HepG2 (cell line): ENCODE measurements around the gene USP10. TPM values are rescaled to one million over a fixed set of nuclear protein-coding genes. Genes with fewer than 3 reads are reported as not detected.
A peak's percentile ranks its signal among the peaks of the same experiment; 100 is the strongest.

Experiments used
- ATAC-seq: fragments of 200-7000 bp; cut with Tn5 transposase; 3 replicates; pipeline ENCODE4 v1.9.1; 2020; ENCODE audit warnings: mild to moderate bottlenecking, moderate library complexity
- BruUV-seq: library from RNA; stranded (reverse); fragments of 400-500 nt; replicated peaks from 2 replicates; lab custom pipeline; 2021; lab: Mats Ljungman, UMichigan
- CTCF ChIA-PET: fragments of 300-600 bp; formaldehyde crosslinking; extraction: SDS; loops from one replicate; lab custom pipeline; 2021; ENCODE audit warnings: low total read pairs, inconsistent platforms, low intra/inter-chr PET ratio; lab: Yijun Ruan, JAX
- POLR2A ChIA-PET: fragments of 350-600 bp; sonication (Branson Sonifier 250); formaldehyde crosslinking; loops from one replicate; lab custom pipeline; 2020; ENCODE audit warnings: antibody characterized with exemption, inconsistent platforms; lab: Yijun Ruan, JAX
- DNase-seq: peaks from one replicate; pipeline ENCODE4 v3.0.0-alpha.2; 2015; ENCODE audit warnings: low spot score
- FAIRE-seq: peaks from 3 replicates; lab custom pipeline; 2011; peaks lifted over from hg19 to GRCh38; lab: Jason Lieb, UNC
- H2AFZ ChIP-seq: one replicate; pipeline ENCODE4 v1.6.1; 2011; ENCODE audit warnings: low read length, inconsistent platforms
- H3K27ac ChIP-seq: fragments of 300-600 bp; 3 replicates; pipeline ENCODE4 v1.8.0; 2011; ENCODE audit warnings: mixed run types, mild to moderate bottlenecking, mixed read lengths, low read length, inconsistent platforms; ENCODE audit not compliant: insufficient read depth; ENCODE audit errors: extremely low read length
- H3K27me3 ChIP-seq, 2 experiments: fragments of 200-600 bp in 1 of 2; 2 replicates in 1 of 2; 3 replicates in 1 of 2; pipeline versions ENCODE4 v1.6.0 to v1.8.0; 2011; ENCODE audit warnings: low read length in 2 of 2, mild to moderate bottlenecking in 2 of 2, moderate library complexity in 2 of 2, inconsistent platforms in 1 of 2; ENCODE audit not compliant: insufficient read depth in 2 of 2, control insufficient read depth in 1 of 2
- H3K36me3 ChIP-seq, 2 experiments: fragments of 200-600 bp in 1 of 2; replicated peaks in 1 of 2; 2 replicates in 1 of 2; 3 replicates in 1 of 2; pipeline versions ENCODE4 v1.5.1 to v1.8.0; 2011; ENCODE audit warnings: low read length in 2 of 2, inconsistent platforms in 1 of 2; ENCODE audit not compliant: insufficient read depth in 2 of 2, control insufficient read depth in 1 of 2
- H3K4me1 ChIP-seq: 2 replicates; pipeline ENCODE4 v1.5.1; 2012; ENCODE audit warnings: low read length, inconsistent platforms; ENCODE audit not compliant: insufficient read depth
- H3K4me2 ChIP-seq: 2 replicates; pipeline ENCODE4 v1.6.0; 2011; ENCODE audit warnings: low read depth, low read length, inconsistent platforms
- H3K4me3 ChIP-seq, 3 experiments: fragments of 200-600 bp in 1 of 3; sonication (generic), shearing (Covaris generic) in 1 of 3; replicated peaks in 1 of 3; 2 replicates each; pipeline ENCODE4 v1.5.1; 2011 to 2016; ENCODE audit warnings: low read length in 3 of 3, inconsistent platforms in 2 of 3, low read depth in 2 of 3, mild to moderate bottlenecking in 2 of 3, control low read depth in 1 of 3, mixed read lengths in 1 of 3; ENCODE audit not compliant: insufficient read depth in 1 of 3
- H3K79me2 ChIP-seq: one replicate; pipeline ENCODE4 v1.6.1; 2011; ENCODE audit warnings: low read length, inconsistent platforms; ENCODE audit not compliant: insufficient read depth
- H3K9ac ChIP-seq: 2 replicates; pipeline ENCODE4 v1.6.0; 2011; ENCODE audit warnings: mild to moderate bottlenecking, low read depth, low read length, inconsistent platforms; ENCODE audit not compliant: insufficient read depth
- H3K9me3 ChIP-seq: 2 replicates; pipeline ENCODE4 v1.5.1; 2012; ENCODE audit warnings: mild to moderate bottlenecking, low read length
- H4K20me1 ChIP-seq: 2 replicates; pipeline ENCODE4 v1.6.0; 2011; ENCODE audit warnings: inconsistent platforms, mild to moderate bottlenecking, low read length, moderate library complexity; ENCODE audit not compliant: insufficient read depth
- ARNTL ChIP-seq: sonication (generic); formaldehyde crosslinking; IDR thresholded peaks from 2 replicates; pipeline ENCODE4 v1.4.0; 2020; ENCODE audit warnings: mild to moderate bottlenecking, missing genetic modification reagents
- FIP1L1 ChIP-seq: fragments of 200-400 bp; formaldehyde crosslinking; IDR thresholded peaks from 2 replicates; pipeline ENCODE4 v1.6.1; 2018; ENCODE audit warnings: low read depth, mild to moderate bottlenecking, low read length, moderate library complexity, borderline replicate concordance; ENCODE audit not compliant: insufficient read depth
- FOXA3 ChIP-seq: IDR thresholded peaks from 2 replicates; pipeline ENCODE4 v1.6.1; 2016; ENCODE audit warnings: missing genetic modification reagents, missing compliant biosample characterization
- FOXC1 ChIP-seq: sonication (generic); formaldehyde crosslinking; IDR thresholded peaks from 2 replicates; pipeline ENCODE4 v1.8.0; 2022; ENCODE audit warnings: mild to moderate bottlenecking, missing genetic modification reagents, borderline replicate concordance
- FOXO1 ChIP-seq: sonication (generic); formaldehyde crosslinking; IDR thresholded peaks from 2 replicates; pipeline ENCODE4 v1.4.0; 2020; ENCODE audit warnings: missing genetic modification reagents
- GABPA ChIP-seq, 2 experiments: IDR thresholded peaks; 2 replicates each; pipeline ENCODE4 v1.6.1; 2011 to 2016; ENCODE audit warnings: low read depth in 2 of 2, low read length in 1 of 2, missing biosample characterization in 1 of 2, missing genetic modification characterization in 1 of 2
- IRF2 ChIP-seq: IDR thresholded peaks from 2 replicates; pipeline ENCODE4 v1.6.1; 2018; ENCODE audit warnings: missing genetic modification reagents, missing compliant biosample characterization
- KDM4B ChIP-seq: sonication (generic); formaldehyde crosslinking; IDR thresholded peaks from 2 replicates; pipeline ENCODE4 v1.4.0; 2020; ENCODE audit warnings: missing genetic modification reagents
- MIER3 ChIP-seq: IDR thresholded peaks from 2 replicates; pipeline ENCODE4 v1.6.1; 2016; ENCODE audit warnings: missing compliant biosample characterization, borderline replicate concordance
- RXRB ChIP-seq: IDR thresholded peaks from 2 replicates; pipeline ENCODE4 v1.6.1; 2016; ENCODE audit warnings: borderline replicate concordance, missing genetic modification reagents, missing compliant biosample characterization
- SMAD3 ChIP-seq: sonication (generic); formaldehyde crosslinking; IDR thresholded peaks from 2 replicates; pipeline ENCODE4 v1.4.0; 2020; ENCODE audit warnings: missing genetic modification reagents
- TBL1XR1 ChIP-seq: fragments of 150-350 bp; IDR thresholded peaks from 2 replicates; pipeline ENCODE4 v1.6.1; 2014; ENCODE audit warnings: borderline replicate concordance, low read length; ENCODE audit not compliant: partially characterized antibody
- YY1 ChIP-seq: IDR thresholded peaks from 2 replicates; pipeline ENCODE4 v1.6.1; 2011; ENCODE audit warnings: low read length, low read depth, moderate library complexity, mild to moderate bottlenecking; ENCODE audit not compliant: insufficient read depth, insufficient replicate concordance
- ZBTB38 ChIP-seq: sonication (generic); formaldehyde crosslinking; IDR thresholded peaks from 2 replicates; pipeline ENCODE4 v1.5.1; 2020; ENCODE audit warnings: mild to moderate bottlenecking, missing genetic modification reagents
- ZFP1 ChIP-seq: IDR thresholded peaks from 2 replicates; pipeline ENCODE4 v1.6.1; 2016
- ZNF607 ChIP-seq: sonication (generic); formaldehyde crosslinking; IDR thresholded peaks from 2 replicates; pipeline ENCODE4 v1.5.1; 2020; ENCODE audit warnings: missing genetic modification reagents, mild to moderate bottlenecking, borderline replicate concordance
- WGBS: methylation state at CpG from one replicate; pipeline ENCODE4 v1.1.6; 2017; ENCODE audit warnings: low lambda C conversion rate; 5-methylcytosine and 5-hydroxymethylcytosine counted together
- in situ Hi-C: cut with HindIII; loops from 2 replicates; pipeline ENCODE4 v1.10.0; 2017; ENCODE audit warnings: low pct_unique_long_range_greater_than_20kb; ENCODE audit not compliant: extremely low pct_ligation_motif_present
- intact Hi-C: fragments of 100-400 bp; cut with micrococcal nuclease; formaldehyde crosslinking; loops from one replicate; pipeline ENCODE4 v1.10.0; 2022; ENCODE audit not compliant: unreplicated experiment
- polyA plus RNA-seq, 8 experiments: library from polyadenylated mRNA; depleted of rRNA in 3 of 8; stranded (reverse) in 7 of 8; unstranded in 1 of 8; fragments of >200 nt; fragmentation: Illumina TruSeq in 4 of 8; extraction: Trizol in 4 of 8; gene quantifications; 2 replicates each; pipeline versions ENCODE4 v1.2.1 to v1.2.3, GENCODE V29; 2011 to 2016; ENCODE audit warnings: low read depth in 4 of 8, missing spikeins in 1 of 8, mixed read lengths in 1 of 8; ENCODE audit not compliant: insufficient read depth in 1 of 8
- total RNA-seq, 5 experiments: library from RNA; depleted of rRNA; stranded (reverse); fragments of >200 nt; fragmentation: Illumina TruSeq; extraction: Trizol; gene quantifications; 2 replicates each; pipeline ENCODE4 v1.2.3, GENCODE V29; 2016; ENCODE audit warnings: low read depth in 1 of 5
- TF ChIP-seq, protein P1 (sequence below): sonication (generic); formaldehyde crosslinking; IDR thresholded peaks from 2 replicates; pipeline ENCODE4 v1.4.0; 2020; ENCODE audit warnings: missing genetic modification reagents, mild to moderate bottlenecking, borderline replicate concordance
- TF ChIP-seq, protein P2 (sequence below): IDR thresholded peaks from 2 replicates; pipeline ENCODE4 v1.6.1; 2016; ENCODE audit warnings: mild to moderate bottlenecking, missing biosample characterization, missing genetic modification reagents
- TF ChIP-seq, protein P3 (sequence below): sonication (generic); formaldehyde crosslinking; IDR thresholded peaks from 2 replicates; pipeline ENCODE4 v1.5.1; 2020; ENCODE audit warnings: mild to moderate bottlenecking, moderate library complexity, missing genetic modification reagents

Gene USP10
- total and polyA plus RNA-seq, 2 of the 13 experiments (the other 11 are each of a cell fraction or from before 2014, with no cell fraction given): 79.1 to 122 TPM

DNA sequence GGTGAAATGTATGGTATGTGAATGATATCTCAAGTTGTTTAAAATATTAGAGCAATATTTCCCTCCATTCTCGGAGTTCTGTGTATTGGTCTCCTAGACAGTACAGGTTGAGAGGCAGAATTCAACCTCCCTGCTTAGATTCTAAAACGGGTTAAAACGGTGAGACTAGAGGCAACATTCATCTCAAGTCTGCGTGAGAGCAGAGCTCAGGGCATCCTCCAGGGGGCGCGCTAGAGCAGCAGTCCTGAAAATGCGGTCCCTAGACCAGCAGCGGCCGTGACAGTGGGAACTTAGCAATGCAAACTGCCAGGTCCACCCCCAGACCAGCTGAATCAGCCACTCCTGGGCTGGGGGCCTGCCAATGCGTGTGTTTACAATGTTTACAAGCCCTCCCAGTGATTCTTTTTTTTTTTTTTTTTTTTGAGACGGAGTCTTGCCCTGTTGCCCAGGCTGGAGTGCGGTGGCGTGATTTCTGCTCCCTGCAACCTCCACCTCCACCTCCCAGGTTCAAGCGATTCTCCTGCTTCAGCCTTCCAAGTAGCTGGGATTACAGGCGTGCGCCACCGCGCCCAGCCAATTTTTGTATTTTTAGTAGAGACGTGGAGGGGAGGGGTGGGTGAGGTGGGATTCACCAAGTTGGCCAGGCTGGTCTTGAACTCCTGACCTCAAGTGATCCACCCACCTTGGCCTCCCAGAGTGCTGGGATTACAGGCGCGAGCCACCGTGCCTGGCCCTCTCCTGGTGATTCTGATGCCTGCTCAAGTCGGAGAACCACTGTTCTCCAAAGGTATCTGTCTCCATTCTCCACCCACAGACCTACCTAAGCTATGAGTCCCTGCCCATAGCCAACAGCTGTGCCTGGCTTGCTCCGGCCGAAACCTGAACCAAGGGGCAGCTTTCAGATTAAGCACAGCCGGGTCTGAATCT, 27.3 kb upstream of the USP10 start:
- no peaks in the 10 kb centered on the region for H3K9me3 ChIP-seq
- BruUV-seq: no TSS peak
- peak overlapping the region; percentile 62 for H3K4me2 ChIP-seq
- POLR2A ChIA-PET: interaction anchor here (0.7 to 1.1 kb wide), 4 partner anchors 28 to 136 kb away, joined by 3 to 5 read pairs (median 4); no protein-coding TSS in a partner anchor
- no peak overlapping the region for H2AFZ ChIP-seq
- no peak overlapping the region for H3K27ac ChIP-seq
- H3K4me1 ChIP-seq: peaks cover 34% of the 10 kb centered on the region
- FAIRE-seq (peak; percentile 93), DNase-seq (peak; percentile 58), ATAC-seq (peak; percentile 82)
- no peak overlapping the region for H3K9ac ChIP-seq
- CTCF ChIA-PET: interaction anchor here (0.8 to 3.3 kb wide), 4 partner anchors 53 to 66 kb away, joined by 3 to 69 read pairs (median 18); no protein-coding TSS in a partner anchor
- 0 out of 6 replicates have a peak overlapping the region, but pooled peaks of 1 of the 3 experiments have one; percentile 29 for H3K4me3 ChIP-seq
- 46% methylated on average over 21 of the region's 26 CpGs for WGBS
- no peaks in the 10 kb centered on the region for H3K36me3 ChIP-seq
- H4K20me1 ChIP-seq: no peaks in the 10 kb centered on the region
- H3K27me3 ChIP-seq: 0 out of 5 replicates have a peak, but pooled peaks cover 0 to 21% of the 10 kb centered on the region in 2 experiments
- intact Hi-C loops: loop anchor here (1.0 to 2.0 kb wide), 3 partner anchors 28 to 66 kb away; no protein-coding TSS in a partner anchor
- in situ Hi-C loops: loop anchor here (5.0 kb wide), 1 partner anchor 55 kb away; no protein-coding TSS in a partner anchor
- H3K79me2 ChIP-seq: no peaks in the 10 kb centered on the region
- 0 out of 2 replicates have a peak, but pooled peaks have one; percentile 61 for TF ChIP-seq ZNF607
- peak; percentile 48 for TF ChIP-seq YY1
- TF ChIP-seq RXRB: 0 out of 2 replicates have a peak, but pooled peaks have one; percentile 27
- TF ChIP-seq ARNTL (CRISPR knock-in tag): no peak
- peak; percentile 41; the same call in 1 of the 2 replicates for TF ChIP-seq ZBTB38 (CRISPR knock-in tag)
- TF ChIP-seq FOXA3 (CRISPR knock-in tag): peak; percentile 16; the same call in 1 of the 2 replicates
- no peak for TF ChIP-seq FIP1L1
- TF ChIP-seq, protein P1, sequence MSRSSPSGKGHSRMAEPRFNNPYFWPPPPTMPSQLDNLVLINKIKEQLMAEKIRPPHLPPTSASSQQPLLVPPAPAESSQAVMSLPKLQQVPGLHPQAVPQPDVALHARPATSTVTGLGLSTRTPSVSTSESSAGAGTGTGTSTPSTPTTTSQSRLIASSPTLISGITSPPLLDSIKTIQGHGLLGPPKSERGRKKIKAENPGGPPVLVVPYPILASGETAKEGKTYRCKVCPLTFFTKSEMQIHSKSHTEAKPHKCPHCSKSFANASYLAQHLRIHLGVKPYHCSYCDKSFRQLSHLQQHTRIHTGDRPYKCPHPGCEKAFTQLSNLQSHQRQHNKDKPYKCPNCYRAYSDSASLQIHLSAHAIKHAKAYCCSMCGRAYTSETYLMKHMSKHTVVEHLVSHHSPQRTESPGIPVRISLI (CRISPR knock-in tag): 0 out of 2 replicates have a peak, but pooled peaks have one; percentile 44
- TF ChIP-seq, protein P2, sequence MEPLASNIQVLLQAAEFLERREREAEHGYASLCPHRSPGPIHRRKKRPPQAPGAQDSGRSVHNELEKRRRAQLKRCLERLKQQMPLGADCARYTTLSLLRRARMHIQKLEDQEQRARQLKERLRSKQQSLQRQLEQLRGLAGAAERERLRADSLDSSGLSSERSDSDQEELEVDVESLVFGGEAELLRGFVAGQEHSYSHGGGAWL (CRISPR knock-in tag): no peak
- TF ChIP-seq IRF2 (CRISPR knock-in tag): peak; percentile 66; the same call in 1 of the 2 replicates
- TF ChIP-seq KDM4B: 0 out of 2 replicates have a peak, but pooled peaks have one; percentile 53
- TF ChIP-seq ZFP1 (CRISPR knock-in tag): no peak
- TF ChIP-seq MIER3 (CRISPR knock-in tag): peak; percentile 44; the same call in 1 of the 2 replicates
- TF ChIP-seq SMAD3: peak; percentile 46; the same call in 1 of the 2 replicates
- TF ChIP-seq TBL1XR1: peak; percentile 18
- no peak for TF ChIP-seq GABPA (IDR thresholded peaks at IDR 0.05; ENCODE audit: low read depth, low read length)
- TF ChIP-seq GABPA (CRISPR knock-in tag; IDR thresholded peaks at IDR 0.05; ENCODE audit: low read depth): no peak
- no peak for TF ChIP-seq FOXC1 (CRISPR knock-in tag)
- TF ChIP-seq FOXO1 (CRISPR knock-in tag): 0 out of 2 replicates have a peak, but pooled peaks have one; percentile 19
- TF ChIP-seq, protein P3, sequence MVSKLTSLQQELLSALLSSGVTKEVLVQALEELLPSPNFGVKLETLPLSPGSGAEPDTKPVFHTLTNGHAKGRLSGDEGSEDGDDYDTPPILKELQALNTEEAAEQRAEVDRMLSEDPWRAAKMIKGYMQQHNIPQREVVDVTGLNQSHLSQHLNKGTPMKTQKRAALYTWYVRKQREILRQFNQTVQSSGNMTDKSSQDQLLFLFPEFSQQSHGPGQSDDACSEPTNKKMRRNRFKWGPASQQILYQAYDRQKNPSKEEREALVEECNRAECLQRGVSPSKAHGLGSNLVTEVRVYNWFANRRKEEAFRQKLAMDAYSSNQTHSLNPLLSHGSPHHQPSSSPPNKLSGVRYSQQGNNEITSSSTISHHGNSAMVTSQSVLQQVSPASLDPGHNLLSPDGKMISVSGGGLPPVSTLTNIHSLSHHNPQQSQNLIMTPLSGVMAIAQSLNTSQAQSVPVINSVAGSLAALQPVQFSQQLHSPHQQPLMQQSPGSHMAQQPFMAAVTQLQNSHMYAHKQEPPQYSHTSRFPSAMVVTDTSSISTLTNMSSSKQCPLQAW (CRISPR knock-in tag): 0 out of 2 replicates have a peak, but pooled peaks have one; percentile 8
